B cell (primary cell): ENCODE measurements around the gene CDC45.

Source experiments
- CTCF ChIP-seq: fragments of 200-600 bp; IDR thresholded peaks from one replicate; pipeline ENCODE4 v1.8.0; 2022; ENCODE audit warnings: antibody characterized with exemption, mild to moderate bottlenecking
- EZH2 ChIP-seq: IDR thresholded peaks from 2 replicates; pipeline ENCODE4 v1.6.1; 2012; ENCODE audit warnings: borderline replicate concordance, low read depth, mild to moderate bottlenecking, moderate library complexity, low read length; ENCODE audit not compliant: insufficient read depth, poor library complexity, severe bottlenecking

GRCh38 chr22:19446603-19447329 lies 33.0 kb upstream of the CDC45 start:
- TF ChIP-seq CTCF (no peak), EZH2 (no peak)
